ENCODE measurements around the gene HMGB2.

The HMGB2 gene

GRCh38 chr4:173282626-173283025, 51.5 kb downstream of the HMGB2 start:
- no peak for DNase-seq

DNA sequence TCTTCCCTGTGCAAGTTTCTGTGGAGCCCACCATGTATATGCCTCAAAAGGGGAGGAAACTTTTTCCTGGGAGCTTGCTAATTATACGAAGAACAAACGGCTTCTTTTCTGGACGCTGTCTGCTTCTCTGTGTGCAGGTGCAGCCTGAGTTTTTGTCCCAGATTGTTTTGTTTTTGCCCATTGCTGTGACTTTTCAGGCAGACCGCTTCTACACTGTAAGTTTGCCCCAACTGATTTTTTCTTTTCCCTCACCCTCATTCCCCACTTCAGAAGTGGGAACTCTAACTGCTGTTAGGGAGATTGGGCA, 51.9 kb downstream of the HMGB2 start:
- no peak for DNase-seq

- DNase-seq, result no peak
Measured at GRCh38 chr4:173281406-173282255, 52.5 kb downstream of the HMGB2 start.

Data from activated CD4-positive, alpha-beta T cell treated with anti-CD3 and anti-CD28 coated beads for 1 hour (primary cell).